Stimulated activated naive CD8-positive, alpha-beta T cell treated with anti-CD3 and anti-CD28 coated beads, Interleukin-15, Interleukin-2, amounts not matched to agents 100 ng/mL and 50 ng/mL, for 24 hours (primary cell): ENCODE measurements around the gene MXD1.

Experiments
- H3K27ac Mint-ChIP-seq: one replicate; pipeline ENCODE4 v1.8.0; 2021; ENCODE audit warnings: mild to moderate bottlenecking, mixed read lengths
- H3K27me3 Mint-ChIP-seq: one replicate; pipeline ENCODE4 v1.8.0; 2021; ENCODE audit warnings: mixed read lengths
- H3K36me3 Mint-ChIP-seq: one replicate; pipeline ENCODE4 v1.8.0; 2021; ENCODE audit warnings: low read depth, mixed read lengths
- H3K4me1 Mint-ChIP-seq: one replicate; pipeline ENCODE4 v1.8.0; 2021; ENCODE audit warnings: low read depth, mixed read lengths
- H3K4me3 Mint-ChIP-seq: one replicate; pipeline ENCODE4 v1.8.0; 2021; ENCODE audit warnings: mild to moderate bottlenecking, mixed read lengths
- H3K9me3 Mint-ChIP-seq: one replicate; pipeline ENCODE4 v1.8.0; 2021; ENCODE audit warnings: mixed read lengths

MXD1 gene

GRCh38 chr2:69956475-69956979 lies 41.6 kb downstream of the MXD1 start:
- Mint-ChIP-seq H3K4me3 (no peak overlapping the region), H3K4me1 (no peaks in the 10 kb centered on the region), H3K27ac (no peak overlapping the region), H3K27me3 (no peaks in the 10 kb centered on the region), H3K9me3 (no peaks in the 10 kb centered on the region), H3K36me3 (no peaks in the 10 kb centered on the region)

GRCh38 chr2:69957965-69958364 lies 43.1 kb downstream of the MXD1 start:
- H3K4me1 Mint-ChIP-seq = no peaks in the 10 kb centered on the region
- no peak overlapping the region for H3K4me3 Mint-ChIP-seq
- no peak overlapping the region for H3K27ac Mint-ChIP-seq
- H3K36me3 Mint-ChIP-seq = no peaks in the 10 kb centered on the region
- H3K27me3 Mint-ChIP-seq = no peaks in the 10 kb centered on the region
- H3K9me3 Mint-ChIP-seq = no peaks in the 10 kb centered on the region

GRCh38 chr2:69958480-69958879 lies 43.6 kb downstream of the MXD1 start:
- Mint-ChIP-seq H3K27me3 (no peaks in the 10 kb centered on the region), H3K4me1 (no peaks in the 10 kb centered on the region), H3K36me3 (no peaks in the 10 kb centered on the region), H3K27ac (no peak overlapping the region), H3K4me3 (no peak overlapping the region), H3K9me3 (no peaks in the 10 kb centered on the region)

- H3K4me3 Mint-ChIP-seq = no peak overlapping the region
- no peaks in the 10 kb centered on the region for H3K27me3 Mint-ChIP-seq
- no peaks in the 10 kb centered on the region for H3K4me1 Mint-ChIP-seq
- no peak overlapping the region for H3K27ac Mint-ChIP-seq
- H3K36me3 Mint-ChIP-seq = no peaks in the 10 kb centered on the region
- no peaks in the 10 kb centered on the region for H3K9me3 Mint-ChIP-seq
These were observed 44.5 kb downstream of the MXD1 start for GRCh38 chr2:69959425-69959824.

GRCh38 chr2:69960821-69961220 lies 45.9 kb downstream of the MXD1 start:
- H3K9me3 Mint-ChIP-seq = no peaks in the 10 kb centered on the region
- H3K4me1 Mint-ChIP-seq = no peaks in the 10 kb centered on the region
- H3K27ac Mint-ChIP-seq = no peak overlapping the region
- no peaks in the 10 kb centered on the region for H3K36me3 Mint-ChIP-seq
- no peak overlapping the region for H3K4me3 Mint-ChIP-seq
- H3K27me3 Mint-ChIP-seq = no peaks in the 10 kb centered on the region

GRCh38 chr2:69961496-69961895 lies 46.6 kb downstream of the MXD1 start, which contains the start of gene ASPRV1:
TSS of gene ASPRV1 (minus strand) at chr2:69961631. CDS start at chr2:69961436, 195 bp downstream.
- no peaks in the 10 kb centered on the region for H3K4me1 Mint-ChIP-seq
- no peaks in the 10 kb centered on the region for H3K27me3 Mint-ChIP-seq
- no peaks in the 10 kb centered on the region for H3K36me3 Mint-ChIP-seq
- no peak within 1 kb of the TSS for H3K4me3 Mint-ChIP-seq
- H3K27ac Mint-ChIP-seq = no peak within 1 kb of the TSS
- H3K9me3 Mint-ChIP-seq = no peaks in the 10 kb centered on the region

GRCh38 chr2:69962986-69963730 lies 48.2 kb downstream of the MXD1 start:
- Mint-ChIP-seq H3K36me3 (no peaks in the 10 kb centered on the region), H3K27ac (no peak overlapping the region), H3K4me3 (no peak overlapping the region), H3K4me1 (no peaks in the 10 kb centered on the region), H3K9me3 (no peaks in the 10 kb centered on the region), H3K27me3 (no peaks in the 10 kb centered on the region)

GRCh38 chr2:69964353-69964841 lies 49.5 kb downstream of the MXD1 start:
- H3K27me3 Mint-ChIP-seq = no peaks in the 10 kb centered on the region
- no peak overlapping the region for H3K4me3 Mint-ChIP-seq
- no peaks in the 10 kb centered on the region for H3K9me3 Mint-ChIP-seq
- H3K27ac Mint-ChIP-seq = no peak overlapping the region
- no peaks in the 10 kb centered on the region for H3K4me1 Mint-ChIP-seq
- H3K36me3 Mint-ChIP-seq = no peaks in the 10 kb centered on the region

GRCh38 chr2:69965756-69966445 lies 51.0 kb downstream of the MXD1 start:
- H3K36me3 Mint-ChIP-seq = no peaks in the 10 kb centered on the region
- no peaks in the 10 kb centered on the region for H3K9me3 Mint-ChIP-seq

GRCh38 chr2:69966496-69966895 lies 51.6 kb downstream of the MXD1 start:
- H3K4me1 Mint-ChIP-seq = no peaks in the 10 kb centered on the region
- no peaks in the 10 kb centered on the region for H3K27me3 Mint-ChIP-seq
- H3K9me3 Mint-ChIP-seq = no peaks in the 10 kb centered on the region
- no peak overlapping the region for H3K4me3 Mint-ChIP-seq
- no peak overlapping the region for H3K27ac Mint-ChIP-seq
- no peaks in the 10 kb centered on the region for H3K36me3 Mint-ChIP-seq

More at GRCh38 chr2:69965756-69966445, 51.0 kb downstream of the MXD1 start:
- H3K27me3 Mint-ChIP-seq = no peaks in the 10 kb centered on the region
- H3K4me1 Mint-ChIP-seq = no peaks in the 10 kb centered on the region
- no peak overlapping the region for H3K27ac Mint-ChIP-seq
- no peak overlapping the region for H3K4me3 Mint-ChIP-seq

GRCh38 chr2:69968609-69969008 lies 53.7 kb downstream of the MXD1 start:
- Mint-ChIP-seq H3K36me3 (no peaks in the 10 kb centered on the region), H3K4me3 (no peak overlapping the region), H3K27me3 (no peaks in the 10 kb centered on the region), H3K27ac (no peak overlapping the region), H3K9me3 (no peaks in the 10 kb centered on the region), H3K4me1 (no peaks in the 10 kb centered on the region)

GRCh38 chr2:69969126-69969983 lies 54.4 kb downstream of the MXD1 start:
- no peaks in the 10 kb centered on the region for H3K27me3 Mint-ChIP-seq
- no peak overlapping the region for H3K4me3 Mint-ChIP-seq
- H3K36me3 Mint-ChIP-seq = no peaks in the 10 kb centered on the region
- no peaks in the 10 kb centered on the region for H3K9me3 Mint-ChIP-seq
- H3K27ac Mint-ChIP-seq = no peak overlapping the region
- H3K4me1 Mint-ChIP-seq = no peaks in the 10 kb centered on the region

- no peak overlapping the region for H3K4me3 Mint-ChIP-seq
- H3K9me3 Mint-ChIP-seq = no peaks in the 10 kb centered on the region
- no peaks in the 10 kb centered on the region for H3K36me3 Mint-ChIP-seq
- no peaks in the 10 kb centered on the region for H3K4me1 Mint-ChIP-seq
- H3K27me3 Mint-ChIP-seq = no peaks in the 10 kb centered on the region
- H3K27ac Mint-ChIP-seq = no peak overlapping the region
These were observed 55.1 kb downstream of the MXD1 start for GRCh38 chr2:69969991-69970390.

GRCh38 chr2:69972822-69973221 lies 57.9 kb downstream of the MXD1 start:
- Mint-ChIP-seq H3K27me3 (no peaks in the 10 kb centered on the region), H3K36me3 (no peaks in the 10 kb centered on the region), H3K9me3 (no peaks in the 10 kb centered on the region), H3K4me3 (no peak overlapping the region), H3K27ac (no peak overlapping the region), H3K4me1 (peaks cover 15% of the 10 kb centered on the region)

GRCh38 chr2:69973335-69973735 lies 58.4 kb downstream of the MXD1 start:
- Mint-ChIP-seq H3K36me3 (no peaks in the 10 kb centered on the region), H3K4me1 (peaks cover 15% of the 10 kb centered on the region), H3K9me3 (no peaks in the 10 kb centered on the region), H3K4me3 (no peak overlapping the region), H3K27me3 (no peaks in the 10 kb centered on the region), H3K27ac (no peak overlapping the region)
